ENCODE results near the gene GLIS1. TPM values are rescaled to one million over a fixed set of nuclear protein-coding genes. Genes with fewer than 3 reads are reported as not detected.

The GLIS1 gene
- total and polyA plus RNA-seq, 10 of the 15 experiments (the other 5 are each of a cell fraction or from before 2014, with no cell fraction given), result not detected

GRCh38 chr1:53687426-53687825 lies 51.5 kb downstream of the GLIS1 start:
- Histone ChIP-seq H3K4me2 (ENCODE audit: control insufficient read depth, insufficient read depth) (no peak overlapping the region), H3K27me3 (replicated peaks in 1 of 2; ENCODE audit: control insufficient read depth in 2 of 2, insufficient read depth in 2 of 2, low read length in 1 of 2) (peaks cover 0 to 9% of the 10 kb centered on the region in 2 experiments; a peak in 2 of 4 replicates), H2AFZ (ENCODE audit: control insufficient read depth, low read depth, low read length) (no peak overlapping the region), H3K36me3 (ENCODE audit: control insufficient read depth in 2 of 2, insufficient read depth in 2 of 2, low read length in 1 of 2) (no peaks in the 10 kb centered on the region), H3K9me3 (replicated peaks; ENCODE audit: control insufficient read depth, insufficient read depth, low read length) (no peaks in the 10 kb centered on the region), H3K4me3 (no peak overlapping the region), H3K9ac (ENCODE audit: control insufficient read depth, insufficient read depth, low read length) (no peak overlapping the region), H4K20me1 (ENCODE audit: control insufficient read depth, insufficient read depth) (no peaks in the 10 kb centered on the region), H3K79me2 (ENCODE audit: control insufficient read depth, insufficient read depth, low read length) (no peaks in the 10 kb centered on the region), H3K4me1 (ENCODE audit: control insufficient read depth, insufficient read depth, low read length) (no peaks in the 10 kb centered on the region), H3K27ac (ENCODE audit: control insufficient read depth, insufficient read depth) (no peak overlapping the region)
- DNase-seq (ENCODE audit: low read depth, low spot score), result no peak
- SMC1A ChIA-PET (ENCODE audit: uncharacterized antibody, unreplicated experiment), result no interaction called here
- POLR2A ChIA-PET, result no interaction called here
- CTCF ChIA-PET, result no interaction called here
- RAD21 ChIA-PET (ENCODE audit: unreplicated experiment), result interaction anchor here (1.3 kb wide), 1 partner anchor 201 kb away, joined by 3 read pairs; no protein-coding TSS in a partner anchor
- no peak for FAIRE-seq
- in situ Hi-C loops (cut with MboI), result no loop called here
- ATAC-seq, result no peak
- WGBS (ENCODE audit: insufficient coverage, insufficient replicate concordance, low lambda C conversion rate, missing lambda C conversion rate), result 30% methylated on average over 14 of the region's 14 CpGs
- BruUV-seq (replicated peaks), result no TSS peak
- intact Hi-C loops (cut with micrococcal nuclease; ENCODE audit: unreplicated experiment), result no loop called here
- TF ChIP-seq TBL1XR1 (IDR thresholded peaks at IDR 0.05; ENCODE audit: low read depth, low read length) (no peak), POLR2AphosphoS2 (IDR thresholded peaks at IDR 0.05; ENCODE audit: low read depth, low read length) (no peak), JUND (IDR thresholded peaks at IDR 0.05; ENCODE audit: low read depth, low read length) (no peak), BHLHE40 (IDR thresholded peaks at IDR 0.05; ENCODE audit: borderline replicate concordance in 1 of 2, low read depth in 2 of 2, low read length in 1 of 2) (no peak), MTA3 (IDR thresholded peaks at IDR 0.05; ENCODE audit: borderline replicate concordance, low read length) (no peak), FOS (IDR thresholded peaks at IDR 0.05; ENCODE audit: borderline replicate concordance, extremely low read depth, insufficient read length) (no peak), PAX5 (IDR thresholded peaks at IDR 0.05; ENCODE audit: borderline replicate concordance, low read depth, low read length) (no peak), ZNF24 (IDR thresholded peaks at IDR 0.05) (no peak), ZNF592 (IDR thresholded peaks at IDR 0.05) (no peak), NFIC (IDR thresholded peaks at IDR 0.05; ENCODE audit: low read depth, low read length) (no peak), RB1 (IDR thresholded peaks at IDR 0.05; ENCODE audit: borderline replicate concordance) (no peak), CHD4 (IDR thresholded peaks at IDR 0.05) (no peak), EP300 (IDR thresholded peaks at IDR 0.05; ENCODE audit: borderline replicate concordance in 1 of 2, control insufficient read depth in 1 of 2, low read depth in 2 of 2, low read length in 2 of 2) (no peak), REST (IDR thresholded peaks at IDR 0.05; ENCODE audit: low read depth, low read length) (no peak), TAF1 (IDR thresholded peaks at IDR 0.05; ENCODE audit: borderline replicate concordance, low read depth, low read length) (no peak), POLR2AphosphoS5 (IDR thresholded peaks at IDR 0.05; ENCODE audit: low read length) (no peak), CREM (IDR thresholded peaks at IDR 0.05; ENCODE audit: low read depth) (no peak), ZNF622 (IDR thresholded peaks at IDR 0.05) (no peak)

Data from GM12878 (cell line).